ENCODE data around the gene IL22RA1. TPM values are rescaled to one million over a fixed set of nuclear protein-coding genes. Genes with fewer than 3 reads are reported as not detected.

The IL22RA1 gene
- total RNA-seq, 2 experiments from 2014 or later: not detected

- H3K9me2 ChIP-seq (ENCODE audit: insufficient read depth, low read length): no peaks in the 10 kb centered on the region
- no peaks in the 10 kb centered on the region for H3K79me2 ChIP-seq (ENCODE audit: insufficient read depth, low read depth, low read length)
- TF ChIP-seq CTCF (conservative IDR thresholded peaks at IDR 0.05; ENCODE audit: low read length) (no peak), EZH2phosphoT487 (IDR thresholded peaks at IDR 0.05; ENCODE audit: borderline replicate concordance, low read depth, low read length) (no peak)
- H4K20me1 ChIP-seq (ENCODE audit: insufficient read depth, low read length): no peaks in the 10 kb centered on the region
- no peak overlapping the region for H2AFZ ChIP-seq (ENCODE audit: low read length)
- POLR2A ChIA-PET: no interaction called here
- no peak overlapping the region for H3K27ac ChIP-seq (ENCODE audit: low read depth, low read length, poor library complexity, severe bottlenecking)
- DNase-seq (ENCODE audit: low spot score): no peak
- H3K4me2 ChIP-seq (ENCODE audit: low read length): no peak overlapping the region
- intact Hi-C loops (cut with micrococcal nuclease; ENCODE audit: unreplicated experiment): no loop called here
- no peaks in the 10 kb centered on the region for H3K4me1 ChIP-seq (ENCODE audit: insufficient read depth, low read length, poor library complexity, severe bottlenecking)
- no TSS peak for BruUV-seq (replicated peaks)
- H3K9me3 ChIP-seq (ENCODE audit: low read length): no peaks in the 10 kb centered on the region
- H3K36me3 ChIP-seq (ENCODE audit: insufficient read depth, low read length): no peaks in the 10 kb centered on the region
- H3K4me3 ChIP-seq (ENCODE audit: low read depth, low read length, poor library complexity, severe bottlenecking): no peak overlapping the region
- CTCF ChIA-PET (ENCODE audit: unreplicated experiment): no interaction called here
Measured at GRCh38 chr1:24084050-24084449, 58.9 kb downstream of the IL22RA1 start.

GRCh38 chr1:24082372-24082771 is 60.6 kb downstream of the IL22RA1 start:
- POLR2A ChIA-PET: interaction anchor here (0.6 kb wide), 1 partner anchor 17 kb away, joined by 3 read pairs; no protein-coding TSS in a partner anchor
- Histone ChIP-seq H3K9me2 (ENCODE audit: insufficient read depth, low read length) (no peaks in the 10 kb centered on the region), H2AFZ (ENCODE audit: low read length) (no peak overlapping the region), H3K79me2 (ENCODE audit: insufficient read depth, low read depth, low read length) (no peaks in the 10 kb centered on the region), H3K4me1 (ENCODE audit: insufficient read depth, low read length, poor library complexity, severe bottlenecking) (no peaks in the 10 kb centered on the region), H3K9me3 (ENCODE audit: low read length) (no peaks in the 10 kb centered on the region), H3K4me3 (ENCODE audit: low read depth, low read length, poor library complexity, severe bottlenecking) (no peak overlapping the region), H3K27ac (ENCODE audit: low read depth, low read length, poor library complexity, severe bottlenecking) (no peak overlapping the region), H3K4me2 (ENCODE audit: low read length) (no peak overlapping the region), H3K36me3 (ENCODE audit: insufficient read depth, low read length) (no peaks in the 10 kb centered on the region), H4K20me1 (ENCODE audit: insufficient read depth, low read length) (no peaks in the 10 kb centered on the region)
- no TSS peak for BruUV-seq (replicated peaks)
- TF ChIP-seq EZH2phosphoT487 (IDR thresholded peaks at IDR 0.05; ENCODE audit: borderline replicate concordance, low read depth, low read length) (no peak), CTCF (conservative IDR thresholded peaks at IDR 0.05; ENCODE audit: low read length) (no peak)
- intact Hi-C loops (cut with micrococcal nuclease; ENCODE audit: unreplicated experiment): no loop called here
- CTCF ChIA-PET (ENCODE audit: unreplicated experiment): interaction anchor here (0.6 kb wide), 1 partner anchor 13 kb away, joined by 3 read pairs; no protein-coding TSS in a partner anchor
- DNase-seq (ENCODE audit: low spot score): no peak

- Histone ChIP-seq H3K36me3 (ENCODE audit: insufficient read depth, low read length) (no peaks in the 10 kb centered on the region), H2AFZ (ENCODE audit: low read length) (no peak overlapping the region), H3K4me3 (ENCODE audit: low read depth, low read length, poor library complexity, severe bottlenecking) (no peak overlapping the region), H3K4me2 (ENCODE audit: low read length) (no peak overlapping the region), H3K4me1 (ENCODE audit: insufficient read depth, low read length, poor library complexity, severe bottlenecking) (no peaks in the 10 kb centered on the region), H3K27ac (ENCODE audit: low read depth, low read length, poor library complexity, severe bottlenecking) (no peak overlapping the region), H4K20me1 (ENCODE audit: insufficient read depth, low read length) (no peaks in the 10 kb centered on the region), H3K79me2 (ENCODE audit: insufficient read depth, low read depth, low read length) (no peaks in the 10 kb centered on the region), H3K9me2 (ENCODE audit: insufficient read depth, low read length) (no peaks in the 10 kb centered on the region), H3K9me3 (ENCODE audit: low read length) (no peaks in the 10 kb centered on the region)
- no peak for TF ChIP-seq CTCF (conservative IDR thresholded peaks at IDR 0.05; ENCODE audit: low read length)
- TF ChIP-seq EZH2phosphoT487 (IDR thresholded peaks at IDR 0.05; ENCODE audit: borderline replicate concordance, low read depth, low read length): no peak
- ChIA-PET POLR2A (interaction anchor here (0.6 kb wide), 1 partner anchor 86 kb away, joined by 3 read pairs; no protein-coding TSS in a partner anchor), CTCF (ENCODE audit: unreplicated experiment) (no interaction called here)
- no peak for DNase-seq (ENCODE audit: low spot score)
- intact Hi-C loops (cut with micrococcal nuclease; ENCODE audit: unreplicated experiment): no loop called here
- BruUV-seq (replicated peaks): no TSS peak
Measured at GRCh38 chr1:24081190-24081589, 61.8 kb downstream of the IL22RA1 start.
